Activated T-cell treated with anti-CD3 and anti-CD28 coated beads for 4 hours (primary cell): ENCODE data around the gene PNPLA3.

Source experiments
- DNase-seq: peaks from one replicate; pipeline ENCODE4 v3.0.0-alpha.2; 2020

The PNPLA3 gene

DNA sequence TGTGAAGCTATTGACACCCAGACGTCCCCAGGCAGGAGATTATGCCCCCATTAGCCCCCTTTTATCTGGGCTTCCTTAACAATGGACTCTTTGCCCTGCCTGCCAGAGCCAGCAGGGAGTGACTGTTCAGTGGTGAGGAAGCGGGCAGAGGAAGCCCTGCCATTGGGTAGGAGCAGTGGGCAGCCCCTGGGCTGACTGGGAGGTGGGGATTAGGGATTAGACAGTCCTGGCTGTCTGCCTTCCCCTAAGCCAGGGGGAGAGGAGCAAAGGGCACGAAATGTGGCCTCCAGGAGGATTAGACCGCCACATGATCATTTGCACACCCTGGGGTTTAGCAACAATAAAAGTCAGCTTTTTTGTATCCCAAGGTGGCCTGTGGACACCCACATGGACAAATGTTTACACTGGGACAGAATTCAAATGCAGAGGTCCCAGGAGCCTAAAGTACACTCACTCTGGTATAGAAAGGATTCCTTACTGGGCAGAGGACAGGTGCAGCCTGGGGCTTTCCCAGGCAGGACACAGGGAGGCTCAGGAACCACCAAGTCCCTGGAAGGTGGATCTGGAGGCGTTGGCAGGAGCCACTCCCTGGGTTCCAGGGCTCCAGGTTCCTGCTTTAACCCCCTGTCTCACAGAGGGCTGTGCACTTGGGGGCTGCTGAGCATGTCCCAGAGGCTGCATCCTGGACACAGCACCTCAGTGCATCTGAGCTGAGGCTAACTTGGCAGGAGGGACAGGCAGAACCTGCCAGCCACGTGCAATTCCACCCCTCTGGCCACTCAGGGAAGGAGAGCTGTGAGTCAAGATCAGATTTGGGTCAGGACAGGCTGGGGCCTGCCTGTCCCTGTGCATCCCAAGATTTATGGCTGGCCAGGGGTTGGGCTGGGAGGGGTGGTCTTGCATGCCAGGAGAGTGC lies 2.1 kb downstream of the PNPLA3 start:
- DNase-seq = no peak

DNA sequence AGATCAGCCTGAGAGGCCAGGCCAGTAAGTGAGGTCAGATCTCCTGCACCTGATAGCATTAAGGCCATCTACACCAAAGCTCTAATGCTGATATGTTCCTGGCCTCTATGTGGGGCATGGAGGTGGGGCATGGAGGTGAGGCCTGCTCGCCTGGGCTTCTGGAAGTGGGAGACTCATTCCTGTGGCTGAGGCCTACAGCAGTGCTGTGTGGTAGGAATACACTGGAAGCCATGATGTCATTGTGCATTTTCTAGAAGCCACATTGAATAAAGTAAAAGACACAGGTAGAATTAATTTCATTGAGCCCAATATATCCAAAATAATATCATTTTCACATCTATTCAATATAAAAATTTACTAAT lies 2.7 kb downstream of the PNPLA3 start:
- no peak for DNase-seq

DNA sequence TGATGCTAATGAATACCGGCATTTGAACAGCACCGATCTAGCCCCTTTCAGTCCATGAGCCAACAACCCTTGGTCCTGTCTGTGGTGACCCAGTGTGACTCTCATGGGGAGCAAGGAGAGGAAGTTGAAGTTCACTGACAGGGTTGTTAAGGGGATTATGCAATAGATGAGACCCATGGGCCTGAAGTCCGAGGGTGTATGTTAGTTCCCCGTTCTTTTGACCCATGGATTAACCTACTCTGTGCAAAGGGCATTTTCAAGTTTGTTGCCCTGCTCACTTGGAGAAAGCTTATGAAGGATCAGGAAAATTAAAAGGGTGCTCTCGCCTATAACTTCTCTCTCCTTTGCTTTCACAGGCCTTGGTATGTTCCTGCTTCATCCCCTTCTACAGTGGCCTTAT lies 4.9 kb downstream of the PNPLA3 start:
- no peak for DNase-seq

DNA sequence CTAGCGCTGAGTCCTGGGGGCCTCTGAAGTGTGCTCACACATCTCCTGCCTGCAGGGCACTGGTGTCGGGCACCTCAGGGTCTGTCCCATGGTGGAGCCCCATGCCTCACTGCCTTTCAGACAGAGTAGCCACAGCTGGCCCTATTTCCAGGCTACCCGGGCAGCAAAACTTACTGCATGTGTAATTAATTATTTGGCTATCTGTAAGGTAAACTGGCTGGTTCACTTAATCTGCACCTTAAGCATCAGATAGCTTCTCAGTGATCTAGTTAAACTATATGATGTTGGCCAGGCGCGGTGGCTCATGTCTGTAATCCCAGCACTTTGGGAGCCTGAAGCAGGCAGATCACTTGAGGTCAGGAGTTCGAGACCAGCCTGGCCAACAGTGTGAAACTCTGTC lies 5.3 kb downstream of the PNPLA3 start:
- DNase-seq = no peak

DNA sequence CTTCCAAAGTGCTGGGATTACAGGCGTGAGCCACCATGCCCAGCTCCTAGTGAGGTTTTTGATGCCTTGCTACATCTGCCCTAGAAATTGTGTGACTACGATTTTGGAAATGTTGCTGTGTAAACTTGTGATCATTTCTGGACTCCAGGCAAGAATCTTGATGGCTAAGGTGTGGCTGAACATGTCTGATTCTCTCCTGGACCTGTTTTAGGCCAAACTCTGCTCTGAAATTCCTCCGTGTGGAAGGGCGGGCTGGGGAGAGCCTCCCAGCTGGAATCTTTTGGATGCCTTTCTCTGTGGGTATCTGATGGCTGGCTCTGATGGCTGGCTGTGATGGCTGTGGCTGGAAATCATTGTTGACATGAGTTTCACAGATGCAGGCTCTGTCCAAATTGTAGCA lies 8.2 kb downstream of the PNPLA3 start:
- no peak for DNase-seq

DNA sequence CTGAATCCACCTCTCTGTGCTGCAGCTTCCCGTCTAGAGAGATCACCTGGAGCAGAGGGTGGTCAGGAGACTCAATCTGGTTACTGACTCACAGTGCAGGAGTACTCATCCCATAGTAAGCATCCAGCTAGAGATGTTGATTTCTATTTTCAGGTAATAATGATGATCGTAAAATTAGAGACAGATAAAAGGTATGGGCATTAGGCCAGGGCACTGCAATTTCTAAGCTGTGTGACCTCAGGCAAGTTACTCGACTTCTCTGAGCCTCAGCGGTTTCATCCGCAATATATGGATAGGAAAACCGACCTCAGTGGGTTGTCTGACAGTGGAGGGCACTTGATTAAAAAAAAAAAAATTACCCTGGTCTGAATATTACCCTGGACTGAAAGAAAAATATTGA lies 17.8 kb downstream of the PNPLA3 start:
- no peak for DNase-seq

DNA sequence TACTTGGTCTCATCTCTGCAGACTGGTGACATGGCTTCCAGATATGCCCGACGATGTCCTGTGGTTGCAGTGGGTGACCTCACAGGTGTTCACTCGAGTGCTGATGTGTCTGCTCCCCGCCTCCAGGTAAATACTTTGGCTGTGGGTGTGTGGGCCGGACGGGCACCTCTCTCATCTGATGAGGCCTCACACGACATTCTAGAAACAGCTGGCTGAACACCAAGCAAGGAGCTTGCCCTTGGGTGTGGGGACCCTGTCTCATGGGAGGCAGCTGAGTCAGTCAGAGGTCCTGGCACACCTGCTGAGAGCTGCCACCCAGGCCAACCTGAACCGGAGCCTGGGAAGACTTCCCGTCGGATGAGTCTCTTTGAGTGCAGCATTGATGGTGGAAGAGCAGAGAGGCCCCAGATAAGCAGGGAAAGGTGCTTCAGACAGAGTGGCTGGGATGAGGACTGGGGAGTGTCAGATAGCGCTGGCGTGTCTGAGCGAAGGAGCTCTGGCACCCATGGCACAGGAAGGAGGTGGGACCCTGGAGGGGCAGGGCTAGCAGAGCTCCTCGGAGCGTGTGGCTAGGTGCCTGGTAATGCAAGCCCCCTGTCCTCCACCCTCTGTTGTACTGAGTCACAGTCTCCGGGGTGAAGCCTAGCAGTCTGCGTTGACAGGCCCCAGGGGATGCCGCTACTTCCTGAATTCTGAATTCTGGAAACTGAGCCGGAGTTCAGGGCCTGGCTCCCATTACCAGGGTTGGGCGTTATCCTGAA lies 21.2 kb downstream of the PNPLA3 start:
- DNase-seq = no peak

DNA sequence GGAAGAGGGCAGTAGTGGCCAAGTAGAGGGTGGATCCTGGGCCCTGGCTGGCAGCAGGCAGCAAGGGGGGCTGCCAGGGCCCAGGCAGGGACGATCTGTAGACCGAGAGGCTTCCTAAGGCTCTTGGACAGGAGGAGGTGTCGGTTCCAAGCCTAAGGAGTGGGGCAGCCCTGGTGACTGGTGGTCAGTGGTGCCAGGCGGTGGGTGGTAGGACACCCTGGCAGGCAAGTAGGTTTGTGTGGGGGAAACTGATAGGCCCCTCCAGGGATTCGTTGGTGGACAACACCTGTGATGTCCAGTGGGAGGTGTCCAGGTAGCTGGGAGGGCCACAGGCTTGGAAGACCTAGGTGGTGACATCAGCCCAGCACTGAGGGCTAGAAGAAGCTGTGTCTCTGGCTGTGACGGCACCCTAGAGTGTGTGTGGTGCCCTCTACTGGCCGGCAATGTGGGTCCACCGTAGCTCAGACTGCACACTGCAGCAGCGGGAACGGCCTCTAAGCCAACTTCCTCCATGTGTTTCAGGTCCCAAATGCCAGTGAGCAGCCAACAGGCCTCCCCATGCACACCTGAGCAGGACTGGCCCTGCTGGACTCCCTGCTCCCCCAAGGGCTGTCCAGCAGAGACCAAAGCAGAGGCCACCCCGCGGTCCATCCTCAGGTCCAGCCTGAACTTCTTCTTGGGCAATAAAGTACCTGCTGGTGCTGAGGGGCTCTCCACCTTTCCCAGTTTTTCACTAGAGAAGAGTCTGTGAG lies 22.2 kb downstream of the PNPLA3 start:
- peak; percentile 53 for DNase-seq

DNA sequence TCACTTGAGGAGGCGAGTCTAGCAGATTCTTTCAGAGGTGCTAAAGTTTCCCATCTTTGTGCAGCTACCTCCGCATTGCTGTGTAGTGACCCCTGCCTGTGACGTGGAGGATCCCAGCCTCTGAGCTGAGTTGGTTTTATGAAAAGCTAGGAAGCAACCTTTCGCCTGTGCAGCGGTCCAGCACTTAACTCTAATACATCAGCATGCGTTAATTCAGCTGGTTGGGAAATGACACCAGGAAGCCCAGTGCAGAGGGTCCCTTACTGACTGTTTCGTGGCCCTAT lies 22.7 kb downstream of the PNPLA3 start:
- DNase-seq = no peak

DNA sequence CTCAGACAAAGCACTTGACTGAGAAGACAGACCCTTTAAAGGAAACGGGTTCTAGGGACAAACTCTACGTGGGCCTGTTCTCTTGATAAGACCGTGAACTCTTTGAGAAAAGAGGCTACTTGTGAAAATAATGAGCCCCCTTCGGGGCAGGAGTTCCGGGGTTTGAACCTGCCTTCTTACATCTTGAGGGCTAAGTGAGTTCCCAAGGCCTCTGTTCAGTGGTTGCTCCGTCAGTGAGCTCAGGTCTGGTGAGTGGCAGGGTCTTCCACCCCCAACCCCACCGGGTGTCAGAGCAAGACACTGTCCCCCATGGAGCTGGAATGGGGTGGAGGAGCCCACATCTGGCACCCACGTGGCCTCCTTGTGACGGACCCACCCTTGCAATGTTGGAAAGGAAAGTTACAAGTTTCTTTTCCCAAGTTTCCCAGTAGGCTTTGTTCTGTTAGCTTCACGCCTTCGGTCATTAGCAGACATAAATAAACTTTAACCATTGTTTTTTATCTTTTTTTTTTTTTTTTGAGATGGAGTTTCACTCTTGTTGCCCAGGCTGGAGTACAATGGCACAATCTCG lies 25.3 kb downstream of the PNPLA3 start:
- DNase-seq = no peak

DNA sequence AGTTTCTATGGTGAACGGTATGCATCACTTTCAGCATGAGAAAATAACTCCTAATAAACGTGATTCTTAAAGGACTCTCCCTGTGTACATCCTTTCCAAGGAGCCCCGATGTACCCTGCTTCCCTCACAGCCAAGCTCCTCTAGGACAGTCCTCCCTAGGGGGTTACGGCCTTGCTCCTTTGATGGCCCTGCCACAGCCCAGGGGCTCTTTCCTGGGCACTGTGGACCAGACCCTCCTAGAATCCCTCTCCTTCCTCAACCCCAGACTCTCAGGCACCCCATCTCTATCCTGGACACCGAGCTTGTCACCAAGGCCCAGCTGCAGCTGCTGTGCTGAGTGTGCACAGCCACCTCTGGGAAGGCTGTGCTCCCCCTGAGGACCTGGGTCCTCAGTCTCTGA lies 27.8 kb downstream of the PNPLA3 start:
- DNase-seq = no peak

DNA sequence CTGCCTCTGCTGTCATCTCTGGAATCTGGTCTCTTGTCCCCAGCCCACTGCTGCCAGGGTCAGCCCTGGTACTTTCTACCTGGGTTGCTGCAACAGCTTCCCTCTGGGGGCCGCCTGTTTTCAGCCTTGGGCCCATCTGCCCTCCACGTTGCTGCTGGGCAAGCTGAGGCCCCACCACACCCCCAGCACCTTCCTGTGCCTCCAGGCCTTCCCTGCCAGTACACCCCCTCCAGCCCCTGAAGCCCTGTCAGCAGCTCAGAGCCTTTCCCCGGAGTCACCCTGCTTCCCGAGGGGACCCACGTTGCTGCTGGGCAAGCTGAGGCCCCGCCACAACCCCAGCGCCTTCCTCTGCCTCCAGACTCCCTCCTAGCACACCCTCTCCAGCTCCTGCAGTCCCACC lies 28.4 kb downstream of the PNPLA3 start:
- no peak for DNase-seq

DNA sequence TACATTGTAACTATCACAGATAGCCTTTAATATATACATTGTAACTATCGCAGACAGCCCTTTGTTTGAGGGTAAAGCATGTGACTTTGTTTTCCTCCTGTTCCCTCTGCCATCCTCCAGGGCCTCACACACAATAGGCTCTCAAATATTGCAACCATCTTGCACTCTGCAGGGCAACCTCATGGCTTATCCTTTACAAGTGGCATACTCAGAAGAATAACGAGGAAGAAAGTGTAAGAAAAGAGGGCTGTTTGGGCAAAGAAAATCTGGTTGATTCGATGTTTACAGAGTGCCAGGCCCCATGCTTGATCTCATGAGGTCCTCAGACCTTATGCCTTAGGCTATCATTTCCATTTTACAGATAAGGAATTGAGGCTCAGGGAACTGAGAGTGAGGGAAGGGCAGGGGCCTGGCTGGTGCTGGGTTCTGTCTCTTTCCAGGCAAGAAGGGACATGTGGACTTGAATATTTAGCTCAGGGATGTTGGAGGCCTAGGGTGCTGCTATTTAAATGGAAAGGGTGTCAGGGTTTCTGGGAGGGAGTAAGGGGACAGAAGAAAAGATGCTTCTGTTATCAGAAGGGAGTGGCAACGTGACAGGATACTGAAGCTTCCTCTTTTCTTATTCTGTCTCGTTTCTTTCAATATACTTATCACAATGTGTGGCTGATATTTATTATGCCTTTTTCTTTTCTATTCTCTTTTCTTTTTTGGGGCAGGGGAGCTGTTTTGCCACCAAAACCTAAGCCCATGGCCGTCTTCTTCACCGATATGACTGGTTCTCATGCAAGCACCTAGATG lies 30.6 kb downstream of the PNPLA3 start:
- DNase-seq = no peak

DNA sequence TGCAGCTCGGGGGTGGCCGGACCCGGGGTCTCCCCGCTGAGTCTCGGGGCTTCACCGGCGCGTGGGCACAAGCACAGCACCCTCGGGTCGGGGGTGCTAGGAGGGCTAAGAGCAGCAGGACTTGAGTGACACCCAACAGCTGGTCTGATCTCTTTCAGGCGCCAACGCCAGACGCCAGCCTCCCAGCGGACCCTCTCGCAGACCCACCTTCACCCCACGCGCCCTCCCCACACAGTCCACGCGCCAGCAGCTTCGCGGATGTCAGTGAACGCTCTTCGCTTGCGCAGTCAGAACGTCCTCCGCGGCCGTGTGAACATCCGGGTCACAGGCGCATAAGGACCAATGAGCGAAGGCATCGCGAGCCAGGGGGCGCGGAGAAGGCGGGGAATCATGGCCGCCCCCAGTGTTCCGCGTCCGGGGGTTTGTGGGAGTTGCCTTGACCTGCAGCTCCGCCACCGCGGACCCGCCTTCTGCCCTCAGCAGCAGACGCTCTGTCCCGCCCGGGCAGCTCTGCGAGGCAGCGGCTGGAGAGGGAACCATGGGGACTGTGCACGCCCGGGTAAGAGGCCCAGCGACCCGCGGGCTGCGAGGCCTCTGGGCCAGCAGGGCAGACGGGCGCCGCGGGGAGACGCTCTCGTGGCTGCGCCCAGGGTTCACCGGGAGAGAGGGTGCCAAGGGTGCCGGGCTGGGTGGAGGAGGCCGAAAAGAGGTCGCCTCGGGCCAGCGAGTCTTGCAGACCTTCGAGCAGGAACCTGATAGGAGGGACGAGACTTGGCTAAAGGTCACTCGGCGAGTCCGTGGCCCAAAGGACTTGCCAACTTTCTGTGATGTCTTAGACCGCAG lies 31.7 kb downstream of the PNPLA3 start, which contains the start of gene SAMM50:
TSS of gene SAMM50 (plus strand) at position 403 of the 843 bp plus-strand sequence. CDS start at position 539, 136 bp downstream.
- DNase-seq = peak; percentile 86

DNA sequence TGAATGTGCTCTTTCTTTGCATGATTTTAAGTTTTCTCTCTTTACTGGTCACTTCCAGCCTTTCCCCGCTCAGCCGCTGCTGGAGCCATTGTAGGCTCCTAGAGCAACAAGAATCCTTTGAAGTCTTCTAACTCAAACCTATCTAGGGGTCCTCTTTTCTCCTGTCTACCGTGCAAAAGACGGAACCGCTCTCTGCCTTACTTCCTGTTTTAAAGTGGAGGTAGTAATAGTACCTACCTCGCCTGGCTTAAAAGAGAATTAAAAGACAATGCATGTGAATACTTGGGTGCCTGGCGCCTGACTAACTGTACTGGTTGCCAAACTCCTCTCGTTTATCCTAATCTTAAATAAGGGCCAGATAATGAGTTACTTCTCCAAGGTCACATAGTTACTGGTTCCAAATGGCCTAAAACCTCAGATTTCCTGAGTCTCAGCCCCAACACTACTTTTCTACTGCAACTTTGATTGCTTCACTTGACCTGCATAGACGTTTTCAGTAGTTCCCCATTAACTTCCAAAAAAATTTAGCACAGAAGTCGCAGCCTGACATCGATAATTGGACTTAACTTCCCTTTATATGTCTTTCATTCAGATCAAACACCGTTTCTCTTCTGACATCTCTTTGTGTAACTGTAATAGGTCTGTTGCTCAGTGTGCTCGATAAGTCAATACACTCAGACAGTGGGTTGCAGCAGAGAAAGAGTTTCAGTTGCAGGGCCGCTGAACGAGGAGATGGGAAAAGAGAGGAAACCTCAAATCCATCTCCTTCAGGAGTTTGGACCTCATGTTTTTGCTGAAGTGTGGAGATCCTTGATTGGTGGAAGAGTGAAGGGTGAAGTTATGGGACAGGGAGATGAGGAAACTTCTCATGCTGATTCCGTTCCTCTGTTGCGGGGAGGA lies 32.5 kb downstream of the PNPLA3 start:
- no peak for DNase-seq

DNA sequence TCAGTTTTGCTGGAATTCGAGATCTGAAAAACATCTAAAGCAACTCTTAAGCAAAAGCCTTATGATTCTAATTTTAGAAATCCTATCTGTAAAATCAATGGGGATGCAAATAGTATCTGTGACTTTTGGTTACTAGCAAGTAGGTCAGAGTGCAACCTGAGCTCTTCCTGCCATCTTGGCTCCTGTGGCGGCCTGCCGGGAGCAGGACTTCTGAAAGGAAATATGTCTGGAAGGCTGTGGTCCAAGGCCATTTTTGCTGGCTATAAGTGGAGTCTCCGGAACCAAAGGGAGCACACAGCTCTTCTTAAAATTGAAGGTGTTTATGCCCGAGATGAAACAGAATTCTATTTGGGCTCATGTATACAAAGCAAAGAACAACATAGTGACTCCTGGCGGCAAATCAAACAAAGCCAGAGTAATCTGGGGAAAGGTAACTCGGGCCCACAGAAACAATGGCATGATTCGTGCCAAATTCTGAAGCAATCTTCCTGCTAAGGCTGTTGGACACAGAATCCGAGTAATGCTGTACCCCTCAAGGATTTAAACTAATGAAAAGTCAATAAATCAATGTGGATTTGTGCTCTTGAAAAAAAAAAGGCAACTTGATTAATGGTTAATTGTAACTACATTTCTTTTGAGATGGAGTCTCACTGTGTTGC lies 33.3 kb downstream of the PNPLA3 start:
- no peak for DNase-seq

DNA sequence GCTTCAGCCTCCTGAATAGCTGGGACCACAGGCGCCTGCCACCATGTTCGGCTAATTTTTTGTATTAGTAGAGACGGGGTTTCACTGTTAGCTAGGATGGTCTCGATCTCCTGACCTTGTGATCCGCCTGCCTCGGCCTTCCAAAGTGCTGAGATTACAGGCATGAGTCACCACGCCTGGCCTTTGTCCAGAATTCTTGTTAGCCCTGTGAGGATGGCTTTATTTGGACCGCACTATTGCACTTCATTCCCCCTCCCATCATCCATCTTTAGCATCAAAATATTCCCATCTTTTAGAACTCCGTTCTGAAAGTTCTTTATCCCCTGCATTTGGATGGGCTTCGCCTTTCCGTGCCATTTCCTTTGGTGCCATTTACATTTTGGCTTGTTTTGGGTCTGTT lies 34.3 kb downstream of the PNPLA3 start:
- no peak for DNase-seq

DNA sequence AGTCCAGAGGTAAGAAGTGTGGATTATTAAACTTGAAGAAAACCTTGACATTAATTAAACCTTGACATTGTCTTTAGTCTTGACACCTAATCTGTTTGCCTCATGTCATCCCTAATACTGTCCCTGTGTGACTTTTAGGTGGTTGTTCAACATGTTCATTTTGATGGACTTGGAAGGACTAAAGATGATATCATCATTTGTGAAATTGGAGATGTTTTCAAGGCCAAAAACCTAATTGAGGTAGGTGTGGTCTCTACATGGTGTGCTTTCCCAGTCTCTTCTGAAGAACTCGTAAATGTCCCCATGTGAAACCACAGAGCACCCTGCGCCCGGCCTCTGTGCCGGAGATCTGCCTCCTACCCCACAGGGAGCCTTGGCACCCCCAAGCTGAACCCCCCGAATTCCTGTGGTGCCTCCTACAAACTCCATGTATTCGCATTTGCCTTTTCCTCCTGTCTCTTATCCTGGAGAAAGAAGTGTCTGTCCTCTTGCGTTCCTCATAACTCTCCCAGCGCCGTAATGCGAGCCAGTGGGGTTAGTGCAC lies 40.8 kb downstream of the PNPLA3 start:
- no peak for DNase-seq

DNA sequence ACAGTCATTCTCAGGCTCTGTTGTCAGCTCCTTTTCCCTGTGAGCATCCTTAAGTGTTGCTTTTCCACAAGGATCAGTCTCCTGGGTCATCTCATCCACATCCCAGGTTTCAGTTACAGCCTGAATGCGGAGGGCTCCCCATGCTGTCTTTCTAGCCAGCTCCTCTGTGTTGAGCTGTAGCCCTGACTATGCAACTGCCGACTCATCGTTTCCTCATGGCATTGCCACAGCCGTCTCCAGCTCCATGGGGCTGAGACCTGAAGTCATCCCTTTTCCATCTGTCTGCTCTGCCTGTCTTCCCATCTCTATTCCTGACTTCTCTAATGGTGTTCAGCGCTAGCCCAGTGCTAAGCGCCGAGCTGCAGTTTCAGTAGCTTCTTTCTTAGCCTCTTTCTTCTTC lies 43.5 kb downstream of the PNPLA3 start:
- no peak for DNase-seq

DNA sequence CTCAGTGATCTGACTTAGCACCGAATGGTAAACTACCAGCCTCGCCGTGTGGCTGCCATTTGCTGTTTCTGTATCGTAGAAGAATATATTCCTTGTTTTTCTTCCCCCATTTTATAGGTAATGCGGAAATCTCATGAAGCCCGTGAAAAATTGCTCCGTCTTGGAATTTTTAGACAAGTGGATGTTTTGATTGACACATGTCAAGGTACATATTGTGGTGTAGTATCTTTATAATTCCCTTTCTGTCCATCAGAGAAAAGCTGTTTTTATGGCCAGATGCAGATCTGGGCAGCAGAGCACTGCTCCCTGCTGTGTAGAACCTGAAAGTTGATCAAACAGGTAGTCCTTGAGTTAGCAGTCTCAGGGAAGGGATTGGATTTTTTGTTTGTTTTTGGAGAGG lies 45.0 kb downstream of the PNPLA3 start:
- no peak for DNase-seq
